GM21619 (cell line): Measurements from ENCODE around the gene NYAP2.

Experiments used
- ATAC-seq: cut with Tn5 transposase; IDR thresholded peaks from one replicate; pipeline ENCODE4 v1.9.1; 2021; ENCODE audit not compliant: unreplicated experiment

NYAP2 gene

DNA sequence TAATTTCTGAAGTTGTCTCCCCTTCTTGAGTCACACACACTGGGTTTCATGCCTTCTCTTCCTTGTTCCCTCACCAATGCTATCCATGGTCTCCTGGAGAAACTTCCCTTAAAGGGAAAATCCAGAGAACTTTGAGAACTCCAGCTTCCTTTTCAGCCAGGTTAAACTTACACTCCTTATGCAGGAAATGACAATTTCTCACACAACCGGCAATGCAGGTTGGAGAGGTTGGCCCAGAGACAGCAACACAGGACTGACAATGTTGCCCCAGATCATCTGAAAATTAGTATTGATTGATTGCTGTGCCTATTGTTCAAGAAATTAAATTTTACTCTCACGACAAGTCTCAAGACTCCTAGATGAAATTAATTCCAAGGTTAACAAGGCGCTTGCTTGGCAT, 292.2 kb downstream of the NYAP2 start:
- no peak for ATAC-seq

GRCh38 chr2:225693259-225693658, 293.7 kb downstream of the NYAP2 start:
- no peak for ATAC-seq

DNA sequence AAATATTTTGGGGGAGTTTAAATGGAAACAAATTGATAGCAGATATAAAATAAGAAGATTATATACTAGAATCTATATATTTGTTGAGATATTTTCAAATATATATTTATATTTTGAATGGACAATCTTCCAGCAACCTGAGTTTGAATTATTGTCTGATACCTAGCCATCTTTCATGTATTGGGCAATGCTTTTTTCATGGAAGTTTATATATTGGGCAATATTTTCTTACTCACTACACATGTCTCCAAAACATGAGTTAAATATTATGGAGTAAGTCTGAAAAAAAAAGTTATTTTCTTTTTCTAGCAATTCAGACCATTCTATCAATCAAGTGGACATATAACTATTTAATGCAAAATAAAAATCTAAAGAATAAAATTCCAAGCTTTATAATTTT, 295.2 kb downstream of the NYAP2 start:
- ATAC-seq = no peak

- ATAC-seq = no peak
Observed at GRCh38 chr2:225697936-225698335, 298.4 kb downstream of the NYAP2 start.
